ENCODE measurements around the gene DNAH8.

DNA sequence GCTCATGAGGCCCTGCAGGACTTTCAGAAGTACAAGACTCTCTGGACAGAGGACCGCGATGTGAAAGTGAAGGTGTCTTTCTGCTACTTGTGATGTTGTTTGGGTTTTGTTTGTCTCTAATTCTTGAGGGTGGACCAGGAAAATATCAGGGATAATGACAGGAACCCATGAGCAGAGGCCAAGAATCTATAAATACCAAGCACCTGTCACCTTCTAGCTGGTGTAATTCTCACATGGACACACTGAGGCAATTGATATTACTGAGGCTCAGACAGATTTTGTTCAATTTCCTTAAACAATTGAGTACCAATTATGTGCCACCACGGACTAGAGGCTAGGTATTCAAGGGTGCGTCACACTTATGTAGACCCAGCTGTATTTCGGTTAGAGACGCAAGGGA lies 107.9 kb downstream of the DNAH8 start:
- TF ChIP-seq, protein P1, sequence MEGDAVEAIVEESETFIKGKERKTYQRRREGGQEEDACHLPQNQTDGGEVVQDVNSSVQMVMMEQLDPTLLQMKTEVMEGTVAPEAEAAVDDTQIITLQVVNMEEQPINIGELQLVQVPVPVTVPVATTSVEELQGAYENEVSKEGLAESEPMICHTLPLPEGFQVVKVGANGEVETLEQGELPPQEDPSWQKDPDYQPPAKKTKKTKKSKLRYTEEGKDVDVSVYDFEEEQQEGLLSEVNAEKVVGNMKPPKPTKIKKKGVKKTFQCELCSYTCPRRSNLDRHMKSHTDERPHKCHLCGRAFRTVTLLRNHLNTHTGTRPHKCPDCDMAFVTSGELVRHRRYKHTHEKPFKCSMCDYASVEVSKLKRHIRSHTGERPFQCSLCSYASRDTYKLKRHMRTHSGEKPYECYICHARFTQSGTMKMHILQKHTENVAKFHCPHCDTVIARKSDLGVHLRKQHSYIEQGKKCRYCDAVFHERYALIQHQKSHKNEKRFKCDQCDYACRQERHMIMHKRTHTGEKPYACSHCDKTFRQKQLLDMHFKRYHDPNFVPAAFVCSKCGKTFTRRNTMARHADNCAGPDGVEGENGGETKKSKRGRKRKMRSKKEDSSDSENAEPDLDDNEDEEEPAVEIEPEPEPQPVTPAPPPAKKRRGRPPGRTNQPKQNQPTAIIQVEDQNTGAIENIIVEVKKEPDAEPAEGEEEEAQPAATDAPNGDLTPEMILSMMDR (IDR thresholded peaks at IDR 0.05; ENCODE audit: low read depth, low read length) = no peak
- TF ChIP-seq EZH2phosphoT487 (IDR thresholded peaks at IDR 0.05; ENCODE audit: low read depth) = no peak

Measured in OCI-LY3 (cell line).